HG03139 (cell line): ENCODE data around the gene CHST15.
"Not testable (repeated sequence)": the region's sequence is repeated elsewhere in the genome, so short reads cannot be mapped to it uniquely, and the experiment has no call there.

Experiments
- ATAC-seq: cut with Tn5 transposase; IDR thresholded peaks from one replicate; pipeline ENCODE4 v1.9.1; 2021; ENCODE audit not compliant: unreplicated experiment

CHST15 gene

DNA sequence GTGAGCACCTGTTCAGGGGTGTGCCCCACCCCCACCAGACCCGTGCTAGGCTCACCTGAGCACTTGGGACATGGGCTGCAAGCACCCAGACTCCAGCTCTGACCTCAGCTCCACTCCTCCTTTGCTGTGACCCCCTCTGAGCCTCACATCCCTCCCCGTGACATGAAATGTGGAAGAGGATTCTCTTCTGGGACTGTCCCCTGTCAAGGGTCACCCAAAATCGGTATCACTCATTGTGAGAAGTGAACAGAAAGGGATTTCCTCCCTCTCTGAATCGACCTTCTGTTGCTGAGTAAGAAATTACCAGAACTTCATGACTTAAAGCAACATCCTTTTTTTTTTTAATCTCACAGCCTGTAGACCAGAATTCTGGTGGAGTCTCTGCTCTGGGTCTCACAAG, 6.2 kb upstream of the CHST15 start:
- ATAC-seq, result no peak

DNA sequence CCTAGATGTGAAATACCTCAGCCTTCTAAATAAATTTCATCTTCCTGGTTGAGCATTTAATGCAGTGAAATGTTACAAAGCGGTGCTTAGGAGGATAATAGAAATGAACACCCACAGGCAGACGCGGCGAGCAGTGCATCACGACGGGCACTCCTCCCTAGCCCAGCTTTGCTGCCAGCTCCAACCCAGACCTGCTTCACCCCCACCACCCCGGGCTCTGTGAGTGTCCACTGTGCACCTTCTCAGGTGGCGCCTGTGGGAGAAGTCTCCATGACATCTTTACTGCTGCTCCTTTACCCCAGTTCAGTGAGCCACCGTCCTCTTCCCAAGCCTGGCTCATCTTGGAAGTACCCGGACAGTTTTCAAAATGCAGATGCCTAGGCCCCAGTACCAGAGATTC, 5.2 kb upstream of the CHST15 start:
- ATAC-seq, result no peak

- no peak for ATAC-seq
These were observed 4.5 kb upstream of the CHST15 start for GRCh38 chr10:124097883-124098282.

- ATAC-seq, result no peak
These were observed 3.1 kb upstream of the CHST15 start for GRCh38 chr10:124096494-124096893.

GRCh38 chr10:124095801-124096200, 2.4 kb upstream of the CHST15 start:
- not testable (repeated sequence) for ATAC-seq

DNA sequence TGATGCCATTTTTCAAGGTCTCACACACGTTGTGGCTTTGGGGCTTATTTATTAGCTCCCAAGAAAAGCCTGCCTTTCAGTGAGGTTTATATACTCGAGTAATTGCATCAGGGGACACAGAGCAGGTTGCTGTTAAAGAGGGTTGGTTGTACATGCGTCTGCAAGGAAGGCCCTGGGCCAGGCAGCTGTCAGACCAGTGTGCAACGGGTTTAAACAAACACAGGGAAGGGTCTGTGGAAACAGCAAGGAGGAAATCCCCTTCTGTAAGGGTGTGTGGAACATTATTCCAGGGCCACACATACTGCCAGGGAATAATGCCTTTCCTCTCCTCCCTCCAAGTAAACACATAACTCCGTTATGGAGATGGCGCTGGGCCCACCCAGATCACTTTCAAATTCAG, 1.7 kb upstream of the CHST15 start:
- ATAC-seq, result no peak

DNA sequence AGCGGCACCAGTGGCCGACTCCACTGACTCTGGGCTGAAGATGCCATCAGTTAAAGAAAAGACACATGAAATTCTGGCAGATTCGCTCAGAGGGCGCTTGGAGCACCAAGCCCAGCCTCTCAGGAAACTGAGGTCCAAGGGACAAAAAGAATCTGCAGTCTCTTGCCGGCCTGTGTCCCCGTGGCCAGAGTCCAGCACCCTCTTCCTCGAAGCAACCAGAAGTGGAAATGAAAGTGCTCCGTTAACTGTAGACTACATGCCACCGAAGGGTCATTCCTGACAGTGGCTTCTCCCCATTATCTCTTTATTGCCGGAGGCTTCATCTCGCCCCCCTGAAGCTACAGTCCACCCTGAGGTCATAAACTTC, 1.0 kb upstream of the CHST15 start:
- ATAC-seq, result no peak

- ATAC-seq, result not testable (repeated sequence)
These were observed 498 bp upstream of the CHST15 start for GRCh38 chr10:124093774-124094418.

DNA sequence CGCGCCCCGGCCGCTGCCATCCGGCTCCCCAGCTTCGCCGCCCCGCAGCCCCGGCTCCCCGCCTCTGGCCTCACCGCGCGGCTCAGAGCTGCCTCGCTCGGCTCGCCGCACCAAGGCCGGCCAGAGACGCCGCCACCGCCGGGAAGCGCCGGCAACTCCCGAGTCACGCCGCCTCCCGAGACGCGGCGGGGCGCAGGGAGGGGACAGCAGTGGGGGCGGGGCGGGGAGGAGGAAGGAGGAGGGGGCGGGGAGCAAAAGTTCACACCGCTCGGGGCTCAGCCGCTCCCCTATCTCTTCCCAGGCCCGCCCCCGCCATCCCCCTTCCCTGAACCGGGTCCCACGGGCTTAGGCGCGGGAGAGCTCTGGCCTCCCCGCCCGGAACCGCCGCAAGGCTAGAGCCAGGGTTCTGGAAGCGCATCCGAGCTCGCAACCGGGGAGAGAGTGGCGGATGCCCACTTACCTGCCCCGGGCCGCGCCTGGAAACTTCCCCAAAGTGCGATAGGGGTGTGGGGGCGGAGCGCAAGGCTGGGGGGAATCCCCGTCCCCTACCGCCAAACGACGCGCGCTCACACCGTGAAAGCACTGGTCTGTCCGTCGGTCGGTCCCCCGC, 1.0 kb downstream of the CHST15 start:
- no peak for ATAC-seq

- no peak for ATAC-seq
These were observed 1.6 kb downstream of the CHST15 start for GRCh38 chr10:124091646-124092249.

GRCh38 chr10:124090601-124091209, 2.7 kb downstream of the CHST15 start:
- no peak for ATAC-seq

DNA sequence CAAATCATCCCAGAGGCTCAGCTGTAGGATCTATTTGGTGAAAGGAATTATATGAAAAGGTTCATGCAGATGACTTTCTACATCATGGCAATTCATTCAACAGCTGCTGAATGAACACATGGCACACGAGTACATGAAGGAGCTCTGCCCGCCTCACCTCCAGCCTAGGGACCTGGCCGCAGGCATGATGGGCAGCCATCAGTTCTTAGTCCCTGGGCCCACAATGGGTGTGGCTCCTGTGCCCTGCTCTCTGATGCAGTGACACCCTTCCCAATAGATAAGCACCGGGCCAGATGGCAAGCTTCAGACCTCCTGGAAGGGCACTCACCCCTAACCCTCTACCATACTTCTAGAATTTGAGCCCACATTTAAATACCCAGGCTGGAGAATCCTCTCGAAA, 3.5 kb downstream of the CHST15 start:
- ATAC-seq, result no peak

DNA sequence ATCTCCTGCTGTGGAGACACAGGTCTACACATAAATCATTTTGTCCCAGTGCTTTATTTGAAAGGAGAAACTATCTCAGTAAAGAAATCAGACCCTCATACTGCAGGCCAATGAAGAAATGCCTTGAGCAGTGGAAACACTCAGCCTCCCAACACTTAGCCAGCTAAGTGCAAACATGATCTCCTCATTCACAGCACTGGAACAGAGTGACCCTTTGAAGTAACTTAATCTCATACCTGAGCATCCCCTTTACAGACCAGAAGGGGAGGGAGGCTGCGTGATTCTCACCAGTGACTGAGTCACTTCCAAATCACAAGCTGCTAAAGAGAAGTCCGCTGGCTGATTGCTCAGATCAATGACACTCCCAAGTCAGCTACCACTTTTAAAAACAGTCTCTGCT, 4.5 kb downstream of the CHST15 start:
- no peak for ATAC-seq

- ATAC-seq, result no peak
These were observed 5.4 kb downstream of the CHST15 start for GRCh38 chr10:124087672-124088634.

DNA sequence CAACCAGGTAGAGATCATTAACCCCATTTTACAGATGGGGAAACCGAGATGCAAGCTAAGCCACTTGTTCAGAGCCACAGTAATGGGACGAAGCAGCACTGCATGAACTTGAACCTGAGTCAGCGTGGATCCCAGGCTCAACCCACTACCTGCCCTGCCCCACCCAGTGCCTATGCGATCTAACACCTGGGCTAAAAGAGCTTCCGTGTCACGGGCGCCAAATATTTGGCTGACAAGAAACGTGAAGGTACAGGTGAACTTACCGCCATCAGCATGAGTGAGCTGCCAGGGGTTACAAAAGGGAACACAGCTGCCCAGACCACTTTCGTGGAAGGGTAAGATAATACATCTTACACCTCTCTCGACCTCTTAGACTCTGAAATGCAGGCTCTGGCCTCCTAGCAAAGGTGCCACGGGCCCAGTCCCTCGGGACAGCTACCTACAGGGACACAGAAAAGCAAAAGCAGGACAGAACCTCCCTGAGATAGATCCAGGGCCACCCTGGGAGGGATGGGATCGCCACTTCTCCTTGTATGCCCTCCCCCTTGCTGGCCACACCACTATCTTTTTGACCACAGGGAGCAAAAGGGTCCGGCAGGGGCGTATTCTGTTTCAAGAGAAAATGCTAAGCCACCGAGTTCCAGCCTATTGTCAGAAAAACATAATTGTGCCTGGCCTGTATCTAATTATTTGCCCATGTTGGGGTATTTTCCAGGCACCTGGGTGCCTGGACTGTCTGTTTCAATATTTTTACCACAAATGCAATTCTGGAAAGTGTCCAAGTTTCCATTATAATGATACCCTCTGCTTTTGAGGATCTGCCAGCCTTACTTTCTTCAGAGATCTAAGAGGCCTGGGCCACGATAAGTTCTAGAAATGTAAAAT, 6.4 kb downstream of the CHST15 start:
- ATAC-seq, result no peak

- ATAC-seq, result no peak
These were observed 7.2 kb downstream of the CHST15 start for GRCh38 chr10:124086097-124086710.

DNA sequence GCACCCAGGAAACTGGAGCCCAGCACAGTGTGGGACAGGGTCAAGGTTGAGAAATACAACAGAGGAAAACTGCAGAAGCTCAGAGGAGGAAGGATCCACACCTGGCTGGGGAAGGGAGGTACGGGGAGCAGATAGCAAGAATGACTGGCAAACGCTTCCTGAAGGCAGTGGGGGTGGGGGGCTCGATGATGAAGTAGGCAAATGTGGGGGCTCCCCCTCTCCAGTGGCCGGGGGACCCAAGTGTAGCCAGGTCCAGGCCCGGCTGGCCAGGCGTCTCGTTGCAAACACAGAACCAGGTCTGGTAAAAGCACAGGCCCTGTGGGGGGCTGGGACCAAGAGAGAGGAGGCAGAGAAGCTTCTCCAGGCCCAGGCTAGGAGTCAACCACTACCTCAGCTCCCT, 7.7 kb downstream of the CHST15 start:
- ATAC-seq, result no peak

DNA sequence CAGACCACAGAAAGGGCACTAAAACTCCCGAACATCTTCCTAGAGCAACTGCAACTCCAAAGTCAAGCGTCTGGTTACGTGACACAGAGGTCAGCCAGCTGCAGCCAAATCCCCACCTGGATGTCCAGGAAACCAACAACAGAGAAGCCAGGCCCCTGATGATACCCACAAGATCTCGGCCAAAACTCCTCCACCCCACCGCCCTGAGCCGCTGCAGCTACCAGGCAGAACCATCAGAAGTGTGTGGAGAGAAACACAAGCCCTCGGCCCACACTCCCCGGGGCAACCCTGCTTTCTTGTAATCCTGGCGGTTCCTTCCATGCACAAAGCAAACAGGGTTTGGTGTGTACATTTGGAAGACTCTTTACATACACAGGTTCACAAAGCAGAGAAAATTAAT, 8.7 kb downstream of the CHST15 start:
- no peak for ATAC-seq

- no peak for ATAC-seq
These were observed 9.5 kb downstream of the CHST15 start for GRCh38 chr10:124083740-124084397.
